GM19238 (cell line): ENCODE measurements around the gene NCAM1.

ENCODE experiments used
- DNase-seq: peaks from one replicate; pipeline ENCODE4 v3.0.0; 2011; ENCODE audit warnings: low spot score; ENCODE audit not compliant: insufficient read length

Gene NCAM1

GRCh38 chr11:112968941-112969713, 7.9 kb downstream of the NCAM1 start:
- no peak for DNase-seq

GRCh38 chr11:112971195-112971594, 10.0 kb downstream of the NCAM1 start:
- no peak for DNase-seq

GRCh38 chr11:112971827-112972226, 10.6 kb downstream of the NCAM1 start:
- DNase-seq, result no peak

GRCh38 chr11:112972399-112973145, 11.4 kb downstream of the NCAM1 start:
- no peak for DNase-seq

GRCh38 chr11:112975051-112975450, 13.8 kb downstream of the NCAM1 start:
- DNase-seq, result no peak

- DNase-seq, result no peak
These were observed 14.3 kb downstream of the NCAM1 start for GRCh38 chr11:112975493-112975892.

- no peak for DNase-seq
These were observed 16.5 kb downstream of the NCAM1 start for GRCh38 chr11:112977755-112978154.

- no peak for DNase-seq
These were observed 22.7 kb downstream of the NCAM1 start for GRCh38 chr11:112983887-112984286.

GRCh38 chr11:112989198-112989597, 28.0 kb downstream of the NCAM1 start:
- DNase-seq, result no peak

- DNase-seq, result no peak
These were observed 32.6 kb downstream of the NCAM1 start for GRCh38 chr11:112993808-112994207.

GRCh38 chr11:112995423-112996090, 34.3 kb downstream of the NCAM1 start:
- no peak for DNase-seq

- DNase-seq, result no peak
These were observed 35.8 kb downstream of the NCAM1 start for GRCh38 chr11:112996994-112997393.

- DNase-seq, result no peak
These were observed 36.7 kb downstream of the NCAM1 start for GRCh38 chr11:112997857-112998466.

- DNase-seq, result no peak
These were observed 38.3 kb downstream of the NCAM1 start for GRCh38 chr11:112999520-112999919.

GRCh38 chr11:113001709-113002108, 40.5 kb downstream of the NCAM1 start:
- no peak for DNase-seq

GRCh38 chr11:113006896-113007445, 45.8 kb downstream of the NCAM1 start:
- no peak for DNase-seq

GRCh38 chr11:113014262-113015097, 53.3 kb downstream of the NCAM1 start:
- DNase-seq, result no peak

GRCh38 chr11:113015098-113015455, 53.9 kb downstream of the NCAM1 start:
- DNase-seq, result no peak

GRCh38 chr11:113016905-113017304, 55.7 kb downstream of the NCAM1 start:
- DNase-seq, result no peak

GRCh38 chr11:113018913-113019312, 57.7 kb downstream of the NCAM1 start:
- DNase-seq, result no peak

- no peak for DNase-seq
These were observed 58.5 kb downstream of the NCAM1 start for GRCh38 chr11:113019711-113020110.
